Glomerular visceral epithelial cell (primary cell): Measurements from ENCODE around the gene COX6B2.

Experiments
- DNase-seq: peaks from one replicate; pipeline ENCODE4 v3.0.0-alpha.2; 2016; ENCODE audit errors: extremely low spot score

Gene COX6B2

GRCh38 chr19:55362174-55362989 lies 7.9 kb upstream of the COX6B2 start:
- no peak for DNase-seq

GRCh38 chr19:55360902-55361301 lies 6.4 kb upstream of the COX6B2 start:
- DNase-seq: no peak

GRCh38 chr19:55358943-55359908 lies 4.7 kb upstream of the COX6B2 start:
- DNase-seq: no peak

- DNase-seq: no peak
These were observed 4.0 kb upstream of the COX6B2 start for GRCh38 chr19:55358493-55358892.

- DNase-seq: no peak
These were observed 798 bp upstream of the COX6B2 start for GRCh38 chr19:55355213-55355821.

GRCh38 chr19:55353803-55354697 lies 469 bp downstream of the COX6B2 start:
- DNase-seq: peak; percentile 66

GRCh38 chr19:55353356-55353802 lies 1.1 kb downstream of the COX6B2 start:
- no peak for DNase-seq

GRCh38 chr19:55352549-55353145 lies 1.9 kb downstream of the COX6B2 start:
- DNase-seq: no peak

- DNase-seq: no peak
These were observed 2.5 kb downstream of the COX6B2 start for GRCh38 chr19:55352040-55352439.

- no peak for DNase-seq
These were observed 3.8 kb downstream of the COX6B2 start for GRCh38 chr19:55350620-55351315.

- no peak for DNase-seq
These were observed 6.0 kb downstream of the COX6B2 start for GRCh38 chr19:55348317-55349034.

- DNase-seq: no peak
These were observed 7.0 kb downstream of the COX6B2 start for GRCh38 chr19:55347442-55348009.

- DNase-seq: no peak
These were observed 7.6 kb downstream of the COX6B2 start for GRCh38 chr19:55346725-55347441.

- DNase-seq: peak; percentile 46
These were observed 8.4 kb downstream of the COX6B2 start for GRCh38 chr19:55345818-55346724.

- no peak for DNase-seq
These were observed 9.3 kb downstream of the COX6B2 start for GRCh38 chr19:55345101-55345817.

GRCh38 chr19:55344444-55344843 lies 10.1 kb downstream of the COX6B2 start:
- peak; percentile 50 for DNase-seq
